GM12874 (cell line): ENCODE results near the gene TH.

Experiments used
- CTCF ChIP-seq: IDR thresholded peaks from 2 replicates; pipeline ENCODE4 v1.5.1; 2011; ENCODE audit warnings: low read depth, mild to moderate bottlenecking, control low read depth, low read length, moderate library complexity; ENCODE audit not compliant: insufficient read depth

The TH gene

GRCh38 chr11:2115308-2115707 is 56.3 kb downstream of the TH start:
- no peak for TF ChIP-seq CTCF

GRCh38 chr11:2114430-2115241 is 57.0 kb downstream of the TH start:
- TF ChIP-seq CTCF: no peak
